ENCODE results near the gene TMEM198.

Gene TMEM198

DNA sequence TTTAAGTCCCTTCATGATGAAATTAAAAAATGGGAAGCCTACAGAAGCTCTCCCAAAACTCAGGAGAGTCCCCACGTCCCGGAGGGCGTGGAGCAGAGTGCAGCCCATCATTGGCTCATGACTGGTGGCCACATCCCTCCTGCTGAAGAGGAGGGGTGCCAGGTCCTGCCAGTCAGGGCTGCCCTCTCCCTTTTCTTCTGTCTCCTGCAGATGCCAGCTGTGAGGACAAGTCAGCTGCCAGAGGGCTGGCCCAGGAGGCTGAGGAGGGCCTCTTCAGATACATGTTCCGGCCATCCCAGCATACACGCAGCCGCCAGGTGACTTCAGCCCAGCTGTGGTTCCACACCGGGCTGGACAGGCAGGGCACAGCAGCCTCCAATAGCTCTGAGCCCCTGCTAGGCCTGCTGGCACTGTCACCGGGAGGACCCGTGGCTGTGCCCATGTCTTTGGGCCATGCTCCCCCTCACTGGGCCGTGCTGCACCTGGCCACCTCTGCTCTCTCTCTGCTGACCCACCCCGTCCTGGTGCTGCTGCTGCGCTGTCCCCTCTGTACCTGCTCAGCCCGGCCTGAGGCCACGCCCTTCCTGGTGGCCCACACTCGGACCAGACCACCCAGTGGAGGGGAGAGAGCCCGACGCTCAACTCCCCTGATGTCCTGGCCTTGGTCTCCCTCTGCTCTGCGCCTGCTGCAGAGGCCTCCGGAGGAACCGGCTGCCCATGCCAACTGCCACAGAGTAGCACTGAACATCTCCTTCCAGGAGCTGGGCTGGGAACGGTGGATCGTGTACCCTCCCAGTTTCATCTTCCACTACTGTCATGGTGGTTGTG lies 30.9 kb downstream of the TMEM198 start:
- in situ Hi-C loops (cut with MboI; ENCODE audit: low sequenced_read_pairs), result no loop called here

- in situ Hi-C loops (cut with MboI; ENCODE audit: low sequenced_read_pairs), result no loop called here
Observed at GRCh38 chr2:219575566-219576504, 32.0 kb downstream of the TMEM198 start.

DNA sequence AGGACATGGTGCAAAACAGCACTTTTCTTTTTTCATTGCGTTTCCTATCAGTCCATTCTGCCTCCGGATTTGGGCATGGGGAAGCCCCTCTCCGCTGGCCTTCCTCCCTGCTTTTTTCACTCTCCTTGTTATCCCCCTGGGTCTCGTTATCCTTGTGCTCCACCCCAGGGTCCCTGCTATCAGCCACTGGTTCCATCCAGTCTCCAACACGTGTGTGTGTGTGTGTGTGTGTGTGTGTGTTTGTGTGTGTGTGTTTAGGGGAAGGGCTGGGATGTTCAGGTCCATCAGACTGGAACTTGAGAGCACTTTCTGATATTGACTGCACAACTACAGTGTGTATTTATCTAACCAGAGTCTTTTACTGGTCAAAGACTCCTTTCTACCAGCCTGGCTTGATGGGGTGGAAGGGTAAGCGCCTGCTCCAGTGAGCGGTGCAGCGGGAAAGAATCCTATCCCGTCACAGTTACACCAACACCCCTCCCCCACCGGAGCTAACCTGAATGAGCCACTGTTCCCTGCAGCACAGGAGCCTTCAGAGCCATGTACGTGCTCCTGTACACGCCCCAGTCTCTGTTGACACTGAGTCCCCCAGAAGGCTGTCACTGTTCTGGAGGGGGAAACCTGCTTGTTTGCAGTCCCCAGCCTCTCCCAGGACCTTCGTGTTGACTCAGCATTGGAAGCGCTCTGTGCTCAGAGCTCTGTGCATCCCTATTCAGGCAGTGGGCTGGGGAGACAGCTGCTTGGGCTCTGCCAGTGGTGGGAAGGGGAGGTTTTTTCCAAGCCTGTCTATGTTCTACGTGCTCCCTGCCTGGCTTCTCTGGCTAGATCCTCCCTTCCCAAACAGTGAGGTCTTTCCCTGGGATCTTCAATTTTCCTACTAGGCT lies 32.9 kb downstream of the TMEM198 start:
- in situ Hi-C loops (cut with MboI; ENCODE audit: low sequenced_read_pairs), result no loop called here

DNA sequence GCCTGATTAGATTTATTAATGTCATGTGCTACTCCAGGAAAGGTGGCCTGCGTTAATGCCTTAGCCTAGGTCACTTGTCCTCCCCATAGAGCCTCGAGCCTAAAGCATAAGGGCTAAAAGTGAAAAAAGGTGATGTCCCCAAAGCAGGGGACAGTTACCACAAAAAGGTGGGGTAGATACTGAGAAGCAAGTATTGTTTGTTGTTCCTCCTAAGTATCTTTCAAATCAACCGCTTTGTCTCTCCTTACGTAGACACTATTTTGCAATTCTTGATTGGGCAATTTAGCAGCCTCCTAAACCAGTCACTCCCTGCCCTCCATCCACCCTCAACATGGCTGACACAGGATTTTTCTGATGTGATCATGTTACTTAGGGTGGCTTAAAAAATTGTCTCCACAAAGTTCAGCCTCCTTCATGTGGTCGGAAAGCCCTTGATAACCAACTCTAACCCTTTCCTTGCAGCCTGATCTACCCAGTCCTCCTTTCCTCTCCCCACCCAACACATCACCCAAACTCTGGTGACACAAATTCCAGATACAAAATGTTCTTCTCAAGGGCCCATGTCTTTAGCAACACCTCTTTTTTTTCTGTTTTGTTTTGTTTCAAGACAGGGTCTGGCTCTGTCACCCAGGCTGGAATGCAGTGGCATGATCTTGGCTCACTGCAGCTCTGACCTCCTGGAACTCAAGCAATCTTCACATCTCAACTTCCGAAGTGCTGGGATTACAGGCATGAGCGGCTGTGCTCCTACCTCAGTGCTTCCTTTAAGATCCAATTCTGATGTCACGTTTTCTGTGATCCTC lies 35.2 kb downstream of the TMEM198 start:
- in situ Hi-C loops (cut with MboI; ENCODE audit: low sequenced_read_pairs), result no loop called here

GRCh38 chr2:219581346-219581745 lies 37.5 kb downstream of the TMEM198 start:
- in situ Hi-C loops (cut with MboI; ENCODE audit: low sequenced_read_pairs), result no loop called here

- in situ Hi-C loops (cut with MboI; ENCODE audit: low sequenced_read_pairs), result no loop called here
Observed at GRCh38 chr2:219591091-219591490, 47.3 kb downstream of the TMEM198 start.

- in situ Hi-C loops (cut with MboI; ENCODE audit: low sequenced_read_pairs), result no loop called here
Observed at GRCh38 chr2:219592736-219593135, 48.9 kb downstream of the TMEM198 start.

- in situ Hi-C loops (cut with MboI; ENCODE audit: low sequenced_read_pairs), result no loop called here
Observed at GRCh38 chr2:219593154-219593553, 49.3 kb downstream of the TMEM198 start.

GRCh38 chr2:219595256-219595655 lies 51.4 kb downstream of the TMEM198 start:
- in situ Hi-C loops (cut with MboI; ENCODE audit: low sequenced_read_pairs), result no loop called here

DNA sequence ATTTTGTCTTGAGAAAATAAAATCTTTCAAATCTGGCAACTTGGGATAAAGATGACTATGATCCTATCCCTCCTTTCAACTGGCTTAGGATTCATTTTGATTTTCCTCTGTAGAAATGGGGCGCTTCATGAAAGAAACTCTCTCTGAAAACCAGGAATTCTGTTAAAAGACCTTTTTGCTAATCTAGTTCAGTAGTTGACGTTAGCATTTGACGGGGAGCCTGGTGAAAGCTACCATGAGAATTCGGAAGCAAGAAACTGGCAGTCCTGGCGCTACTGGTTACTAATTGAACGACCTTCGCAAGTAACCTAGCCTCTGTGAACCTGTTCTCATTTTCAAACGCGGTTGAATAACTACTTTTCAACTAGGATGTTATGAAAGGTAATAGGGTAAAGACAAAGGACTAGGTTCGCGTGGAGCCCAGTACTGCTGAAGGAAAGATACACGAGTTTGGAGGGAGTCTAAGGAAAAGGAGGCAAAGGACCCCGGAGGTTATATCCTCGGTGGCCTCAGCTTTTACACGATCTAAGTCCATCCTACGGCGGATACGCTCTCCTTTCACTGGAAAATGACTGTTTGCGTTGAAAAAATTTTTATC lies 53.2 kb downstream of the TMEM198 start:
- in situ Hi-C loops (cut with MboI; ENCODE audit: low sequenced_read_pairs), result no loop called here

DNA sequence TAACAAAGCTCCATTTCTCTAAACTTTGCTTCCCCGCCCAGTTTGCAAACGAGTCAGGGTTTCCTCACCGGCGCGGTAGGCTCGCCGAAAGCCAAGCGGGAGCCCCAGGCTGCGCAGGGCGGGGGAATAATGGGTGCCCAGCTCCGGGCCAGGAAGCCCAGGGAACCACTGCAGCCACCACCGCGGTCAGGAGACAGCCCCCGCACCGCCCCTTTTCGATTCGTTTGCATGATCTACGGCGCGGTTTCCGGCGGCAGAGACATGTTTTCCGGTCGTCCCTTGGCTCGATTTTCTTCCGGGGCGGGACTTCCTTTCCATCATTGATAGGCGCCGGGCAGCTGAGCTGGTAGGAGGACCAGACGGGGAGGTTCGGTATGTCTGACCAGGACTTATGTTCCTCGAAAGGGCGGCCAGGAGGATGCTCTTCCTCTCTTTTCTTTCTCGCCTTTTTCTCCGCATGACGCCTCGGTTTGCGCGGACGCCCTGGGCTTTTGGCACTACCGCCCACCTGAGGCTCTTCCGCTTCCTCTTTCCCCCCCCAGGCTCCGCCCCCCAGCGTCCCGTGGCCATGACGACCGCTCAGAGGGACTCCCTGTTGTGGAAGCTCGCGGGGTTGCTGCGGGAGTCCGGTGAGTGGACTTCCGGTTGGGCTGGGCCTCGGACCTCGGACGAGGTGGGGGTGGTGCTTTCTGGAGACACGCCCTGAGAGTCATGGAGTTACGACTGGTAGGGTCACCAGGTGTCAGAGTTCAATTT lies 53.9 kb downstream of the TMEM198 start, which contains the start of gene STK11IP:
TSS of gene STK11IP (plus strand) at position 306 of the 756 bp plus-strand sequence. CDS start at position 569, 263 bp downstream.
- in situ Hi-C loops (cut with MboI; ENCODE audit: low sequenced_read_pairs), result no loop called here

DNA sequence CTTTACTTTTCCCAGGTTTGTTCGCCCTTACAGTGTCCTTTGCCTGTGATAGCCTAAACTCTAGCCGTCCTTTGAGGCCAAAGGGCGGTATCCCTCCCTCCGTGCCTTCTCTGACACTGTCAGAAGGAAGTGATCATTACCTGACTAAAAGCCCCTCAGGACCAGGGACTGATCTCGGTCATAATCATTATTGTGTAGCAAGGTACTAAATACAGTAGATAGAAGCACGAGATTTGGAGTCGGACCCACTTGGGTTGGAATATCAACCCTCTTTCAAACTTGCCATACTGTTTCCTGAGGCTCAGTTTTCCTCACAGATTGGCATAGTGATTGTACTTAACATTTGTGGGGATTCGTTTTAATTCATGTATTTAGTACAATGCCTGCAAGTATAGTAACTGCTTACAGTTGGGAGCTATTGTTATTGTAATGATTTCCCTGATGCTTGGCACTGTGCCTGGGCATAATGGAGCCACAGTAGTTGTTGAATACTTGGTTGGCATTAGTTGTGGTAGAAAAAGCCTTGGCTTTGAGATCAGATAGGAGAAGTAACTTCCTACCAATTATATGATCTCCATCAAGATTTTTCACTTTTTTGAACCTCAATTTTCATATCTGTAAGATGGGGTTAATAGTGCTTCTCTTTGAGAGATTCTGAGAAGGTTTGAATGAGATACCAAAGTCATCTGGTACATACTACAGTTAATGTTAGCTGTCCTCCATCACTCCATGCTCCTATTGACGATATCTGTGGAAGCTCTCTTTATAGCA lies 54.7 kb downstream of the TMEM198 start:
- in situ Hi-C loops (cut with MboI; ENCODE audit: low sequenced_read_pairs), result no loop called here

Measured in HL-60/S4 treated with phorbol 12-myristate 13-acetate at 8.2 ng/mL for 4 days and 3 days (cell line).